HG03066 (cell line): ENCODE results near the gene FANCL.
A peak's percentile ranks its signal among the peaks of the same experiment; 100 is the strongest.
"Not testable (repeated sequence)": the region's sequence is repeated elsewhere in the genome, so short reads cannot be mapped to it uniquely, and the experiment has no call there.

Experiments used
- ATAC-seq: cut with Tn5 transposase; IDR thresholded peaks from one replicate; pipeline ENCODE4 v1.9.1; 2021; ENCODE audit warnings: low read depth; ENCODE audit not compliant: unreplicated experiment

The FANCL gene

DNA sequence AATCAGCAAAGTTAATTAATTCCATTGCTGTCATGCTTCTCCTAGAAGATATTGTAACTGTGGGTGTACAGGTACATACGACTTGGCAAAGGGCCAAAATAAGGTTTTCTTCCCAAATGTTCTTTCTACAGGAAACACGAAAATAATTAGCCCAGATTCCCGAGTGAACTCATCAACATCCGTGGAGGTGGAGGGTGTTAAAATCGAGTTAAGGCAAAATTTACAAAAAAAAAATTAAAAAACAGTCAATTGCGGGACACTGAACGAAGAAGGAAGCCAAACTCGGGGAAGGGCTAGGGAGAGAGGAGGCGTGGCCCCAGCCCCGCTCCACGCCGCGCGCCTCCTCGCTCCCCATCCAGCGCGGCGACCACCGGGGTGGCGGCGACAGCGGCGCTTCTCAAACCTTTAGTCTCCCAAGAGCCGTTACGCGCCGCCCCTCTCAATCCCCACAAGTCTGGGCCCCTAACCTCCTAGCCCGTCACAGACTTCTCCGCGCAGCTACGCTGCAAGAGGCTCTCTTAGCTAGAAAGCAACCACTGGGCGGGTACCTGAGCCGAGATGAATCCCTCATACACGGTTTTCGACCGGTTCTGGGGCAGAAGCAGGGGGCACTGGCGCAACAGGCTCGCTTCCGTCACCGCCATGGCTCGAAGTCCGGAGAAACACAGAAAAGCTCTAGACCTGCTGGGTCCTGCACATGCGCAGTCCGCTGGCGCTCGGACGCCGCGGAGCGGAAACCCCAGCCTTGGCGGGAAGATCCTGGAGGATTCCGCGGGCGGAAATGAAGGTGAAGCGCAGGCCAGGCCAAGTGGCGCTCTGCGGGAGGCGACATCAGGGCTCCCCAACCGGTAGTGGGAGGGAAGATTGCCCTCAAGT, at the start of gene FANCL:
FANCL (minus strand) TSS at position 656 of the 876 bp plus-strand sequence; CDS start at position 644, 12 bp downstream.
- peak; percentile 80 for ATAC-seq

DNA sequence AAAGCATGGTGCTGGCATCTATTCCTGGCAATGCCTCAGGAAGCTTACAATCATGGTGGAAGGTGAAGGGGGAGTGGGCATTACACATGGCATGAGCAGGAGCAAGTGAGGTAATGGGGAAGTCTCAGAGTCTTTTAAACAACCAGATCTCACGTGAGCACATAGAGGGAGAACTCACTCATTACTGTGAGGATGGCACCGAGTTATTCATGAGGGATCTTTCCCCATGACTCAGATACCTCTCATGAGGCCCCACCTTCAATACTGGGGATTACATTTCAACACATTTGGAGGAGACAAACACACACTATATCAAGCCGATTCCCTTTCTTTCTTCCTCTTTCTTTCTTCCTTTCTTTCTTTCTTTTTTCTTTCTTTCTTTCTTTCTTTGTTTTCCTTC, 47.9 kb upstream of the FANCL start:
- ATAC-seq, result no peak

DNA sequence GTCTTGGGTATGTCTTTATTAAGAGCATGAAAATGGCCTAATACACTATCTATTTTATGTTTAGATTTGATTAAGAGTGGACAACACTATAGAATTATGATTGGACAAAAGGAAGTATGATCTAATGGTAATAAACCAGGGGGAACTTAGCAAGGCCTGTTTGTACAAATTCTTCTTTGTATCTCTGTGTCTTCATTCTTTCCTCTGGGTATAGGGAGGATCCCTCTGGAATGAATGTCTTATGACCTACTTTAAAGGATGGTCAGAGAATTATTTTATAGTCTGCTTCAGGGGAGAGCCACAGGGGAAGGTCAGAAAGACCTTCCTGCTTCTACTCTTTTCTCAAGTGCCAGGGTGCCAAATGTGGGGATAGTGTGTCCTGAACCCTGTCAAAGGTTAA, 42.8 kb upstream of the FANCL start:
- no peak for ATAC-seq

DNA sequence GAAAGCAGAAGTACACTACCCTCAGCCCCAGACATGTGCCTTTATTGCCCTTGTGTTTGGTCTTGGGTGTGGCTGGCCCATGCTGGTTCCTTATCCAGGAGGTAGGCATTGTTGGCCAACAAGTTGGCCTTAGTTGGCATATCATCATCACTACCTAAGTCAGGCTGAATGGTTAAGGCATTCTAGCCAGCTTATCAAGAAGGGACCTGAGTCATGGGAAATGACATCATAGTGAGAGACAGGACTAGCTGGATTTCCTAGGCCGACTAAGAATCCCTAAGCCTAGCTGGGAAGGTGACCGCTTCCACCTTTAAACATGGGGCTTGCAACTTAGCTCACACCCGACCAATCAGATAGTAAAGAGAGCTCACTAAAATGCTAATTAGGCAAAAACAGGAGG, 34.0 kb upstream of the FANCL start:
- not testable (repeated sequence) for ATAC-seq

DNA sequence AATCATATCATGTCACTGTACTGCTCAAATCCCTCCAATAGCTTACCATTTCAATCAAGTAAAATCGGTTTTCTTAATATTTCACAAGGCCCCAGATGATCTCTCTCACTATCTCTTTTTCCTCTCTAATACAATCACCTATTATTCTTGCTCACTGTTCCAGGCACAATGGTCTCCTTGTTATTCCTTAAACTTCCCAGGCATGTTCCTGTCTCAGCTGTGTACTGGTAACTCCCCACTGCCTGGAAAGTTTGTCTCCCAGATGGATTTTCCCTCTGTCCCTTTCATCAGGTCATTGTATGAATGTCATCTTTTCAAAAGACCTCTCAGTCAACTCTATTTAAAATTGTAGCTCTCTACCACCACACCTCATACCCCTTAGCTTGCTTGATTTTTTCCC, 30.7 kb upstream of the FANCL start:
- ATAC-seq, result no peak

DNA sequence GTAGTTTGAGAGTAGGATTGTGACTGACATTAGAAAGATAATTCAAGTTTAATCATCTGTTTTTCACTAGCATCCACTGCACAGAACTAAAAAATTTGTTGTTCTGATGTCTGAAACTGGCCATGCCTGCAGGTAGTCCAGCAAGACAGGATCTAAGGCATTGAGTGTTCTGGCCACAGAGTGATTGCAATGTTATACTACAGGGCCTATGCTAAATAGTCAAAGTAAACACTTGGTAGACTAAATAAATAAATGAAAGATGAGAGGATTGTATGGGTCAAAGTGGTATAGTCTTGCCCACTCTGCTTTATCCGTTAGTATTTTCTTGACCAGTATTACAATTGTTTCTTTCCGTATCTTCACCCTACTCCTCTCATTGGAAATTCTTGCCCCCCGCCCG, 27.6 kb upstream of the FANCL start:
- no peak for ATAC-seq

DNA sequence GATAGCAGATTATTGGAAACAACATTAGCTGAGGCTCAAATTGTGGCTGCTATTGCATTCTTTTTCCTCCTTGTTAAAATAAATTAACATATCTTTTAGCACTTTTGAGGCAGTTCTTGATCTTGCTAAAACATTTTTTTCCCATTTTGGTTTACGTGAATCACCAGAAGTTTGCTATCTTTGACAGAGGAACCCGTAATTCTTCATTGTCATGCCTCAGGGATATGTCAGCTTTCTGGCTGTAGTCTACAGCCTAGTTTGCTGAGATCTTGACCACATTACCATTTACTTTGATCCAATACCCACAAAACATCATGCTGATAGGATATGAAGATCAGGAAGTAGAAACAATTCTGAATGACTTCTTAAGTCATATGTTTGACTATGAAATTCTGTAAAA, 25.1 kb upstream of the FANCL start:
- ATAC-seq, result no peak

DNA sequence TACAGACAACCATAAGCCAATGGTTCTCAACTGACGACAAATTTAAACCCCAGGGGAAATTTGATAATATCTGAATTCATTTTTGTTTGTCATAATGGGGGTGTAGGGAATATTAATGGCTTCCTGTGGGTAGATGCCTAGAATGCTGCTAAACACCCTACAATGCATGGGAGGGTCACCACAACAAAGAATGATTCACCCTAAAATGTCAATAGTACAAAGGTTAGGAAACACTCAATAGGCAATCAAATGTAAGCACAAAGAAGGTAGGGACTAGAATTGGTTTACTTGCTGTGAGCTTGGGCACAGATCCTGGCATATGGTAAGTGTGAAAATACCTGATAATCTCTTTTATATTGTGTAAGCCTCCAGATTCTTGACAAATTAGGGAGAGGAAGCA, 20.1 kb upstream of the FANCL start:
- no peak for ATAC-seq

DNA sequence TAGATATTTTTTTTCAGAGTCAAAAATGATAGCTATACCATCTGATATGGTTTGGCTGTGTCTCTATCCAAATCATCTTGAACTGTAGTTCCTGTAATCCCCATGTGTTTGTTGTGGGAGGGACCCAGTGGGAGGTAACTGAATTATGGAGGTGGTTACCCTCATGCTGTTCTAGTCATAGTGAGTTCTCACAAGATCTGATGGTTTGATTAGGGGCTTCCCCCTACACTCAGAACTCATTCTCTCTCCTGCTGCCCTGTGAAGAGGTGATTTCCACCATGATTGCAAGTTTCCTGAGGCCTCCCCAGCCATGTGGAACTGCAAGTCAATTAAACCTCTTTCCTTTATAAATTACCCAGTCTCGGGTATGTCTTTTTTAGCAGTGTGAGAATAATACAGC, 17.3 kb upstream of the FANCL start:
- not testable (repeated sequence) for ATAC-seq

DNA sequence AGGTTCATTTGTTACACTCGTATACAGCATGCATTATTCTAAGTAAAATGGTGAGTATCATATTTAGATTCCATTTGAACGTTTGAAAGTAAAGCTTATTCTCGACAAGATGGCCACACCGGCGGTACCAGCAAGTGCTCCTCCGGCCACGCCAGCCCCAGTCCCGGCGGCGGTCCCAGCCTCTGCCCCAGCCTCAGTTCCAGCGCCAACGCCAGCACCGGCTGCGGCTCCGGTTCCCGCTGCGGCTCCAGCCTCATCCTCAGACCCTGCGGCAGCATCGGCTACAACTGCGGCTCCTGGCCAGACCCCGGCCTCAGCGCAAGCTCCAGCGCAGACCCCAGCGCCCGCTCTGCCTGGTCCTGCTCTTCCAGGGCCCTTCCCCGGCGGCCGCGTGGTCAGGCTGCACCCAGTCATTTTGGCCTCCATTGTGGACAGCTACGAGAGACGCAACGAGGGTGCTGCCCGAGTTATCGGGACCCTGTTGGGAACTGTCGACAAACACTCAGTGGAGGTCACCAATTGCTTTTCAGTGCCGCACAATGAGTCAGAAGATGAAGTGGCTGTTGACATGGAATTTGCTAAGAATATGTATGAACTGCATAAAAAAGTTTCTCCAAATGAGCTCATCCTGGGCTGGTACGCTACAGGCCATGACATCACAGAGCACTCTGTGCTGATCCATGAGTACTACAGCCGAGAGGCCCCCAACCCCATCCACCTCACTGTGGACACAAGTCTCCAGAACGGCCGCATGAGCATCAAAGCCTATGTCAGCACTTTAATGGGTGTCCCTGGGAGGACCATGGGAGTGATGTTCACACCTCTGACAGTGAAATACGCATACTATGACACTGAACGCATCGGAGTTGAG, 10.4 kb upstream of the FANCL start:
- ATAC-seq, result not testable (repeated sequence)

DNA sequence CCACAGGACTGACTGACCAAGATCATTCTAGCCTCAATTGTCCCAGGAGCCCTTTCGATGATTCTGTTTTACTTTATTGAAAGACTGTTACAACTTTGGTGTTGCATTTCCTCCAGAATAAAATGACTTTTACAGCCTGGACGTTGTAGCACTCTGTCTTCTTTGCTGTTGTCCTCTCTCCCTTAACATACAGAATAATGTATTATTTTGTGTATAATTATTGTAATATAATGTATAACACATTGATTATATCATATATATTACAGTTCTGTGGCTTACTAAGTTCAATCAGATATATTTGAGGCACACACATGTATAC, 380 bp upstream of the FANCL start:
- no peak for ATAC-seq

DNA sequence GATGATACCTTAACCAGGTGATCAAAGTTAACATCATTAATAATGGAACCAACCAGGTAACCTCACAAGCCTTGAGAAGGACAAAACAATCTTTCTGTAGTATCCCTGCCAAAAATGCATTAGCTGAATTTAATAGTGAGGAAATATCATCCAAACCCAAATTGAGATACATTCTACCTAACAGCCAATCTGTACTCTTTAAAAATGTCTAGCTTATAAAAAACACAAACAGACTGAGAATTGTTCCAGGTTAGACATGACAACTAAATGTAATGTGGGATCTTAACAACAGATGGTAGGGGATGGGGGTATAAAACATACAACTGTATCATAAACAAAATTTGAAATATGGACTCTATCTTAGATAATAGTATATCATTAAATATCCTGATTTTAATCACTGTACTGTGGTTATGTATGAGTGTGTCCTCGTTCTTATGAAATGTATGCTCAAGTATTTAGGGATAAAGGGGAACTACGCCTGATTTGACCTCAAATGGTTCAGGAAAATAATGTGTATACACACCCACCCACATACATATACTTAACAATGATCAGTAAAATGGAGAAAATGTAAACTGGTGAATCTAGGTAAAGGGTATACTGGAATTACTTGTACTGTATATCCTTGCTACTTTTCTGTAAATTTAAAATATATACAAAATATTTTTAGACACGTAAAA, 1.7 kb downstream of the FANCL start:
- no peak for ATAC-seq

DNA sequence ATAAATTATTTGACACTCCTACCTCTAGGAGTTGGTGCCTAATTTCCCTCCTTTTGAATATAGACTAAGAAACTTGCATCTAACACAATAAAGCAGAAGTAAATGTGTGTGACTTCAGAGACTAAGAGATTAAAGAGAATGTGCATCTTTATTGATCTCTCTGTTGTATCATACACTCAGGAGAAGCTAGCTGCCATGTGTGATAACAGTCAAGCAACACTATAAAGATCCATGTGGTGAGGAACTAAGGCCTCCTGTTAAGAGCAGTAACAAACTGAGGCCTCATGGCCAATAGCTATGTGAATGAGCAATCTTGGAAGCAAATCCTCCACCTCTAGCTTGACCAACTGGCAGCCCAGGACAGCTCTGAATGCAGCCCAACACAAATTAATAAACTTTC, 3.4 kb downstream of the FANCL start:
- ATAC-seq, result no peak

DNA sequence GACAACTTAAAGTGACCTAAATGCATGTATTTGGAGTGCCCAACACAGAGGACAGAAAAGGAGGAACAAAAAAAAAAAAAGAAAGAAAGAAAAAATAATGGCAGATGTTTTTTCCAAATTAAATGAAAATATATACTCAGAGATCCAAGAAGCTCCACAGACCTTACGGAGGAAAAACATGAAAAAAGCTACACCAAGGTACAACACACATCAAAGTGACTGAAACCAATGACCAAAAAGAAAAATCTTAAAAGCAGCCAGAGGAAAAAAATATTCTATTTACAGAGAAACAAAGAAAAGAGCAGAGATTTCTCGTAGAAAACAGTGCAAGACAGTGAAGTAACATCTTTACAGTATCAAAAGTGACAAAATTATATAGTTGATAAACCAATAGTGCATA, 5.1 kb downstream of the FANCL start:
- ATAC-seq, result no peak

DNA sequence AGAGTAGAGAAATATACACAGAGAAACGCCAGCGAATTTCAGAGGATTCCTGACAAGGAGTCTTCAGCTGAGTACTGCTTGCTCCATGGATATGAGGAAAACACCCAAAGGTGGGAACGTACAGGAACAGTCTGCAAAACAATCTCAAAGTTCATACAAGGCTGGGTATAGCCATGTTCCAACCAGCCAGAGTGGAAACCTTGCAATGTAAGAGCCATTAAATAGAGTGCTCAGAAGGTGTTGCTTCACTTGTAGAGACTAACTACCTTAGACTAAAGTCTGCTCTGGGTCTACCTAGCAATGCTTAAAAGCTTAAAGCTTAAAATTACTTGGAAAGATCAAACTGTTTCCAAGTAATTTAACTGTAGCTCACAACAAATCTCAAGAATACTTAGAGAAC, 6.0 kb downstream of the FANCL start:
- no peak for ATAC-seq

DNA sequence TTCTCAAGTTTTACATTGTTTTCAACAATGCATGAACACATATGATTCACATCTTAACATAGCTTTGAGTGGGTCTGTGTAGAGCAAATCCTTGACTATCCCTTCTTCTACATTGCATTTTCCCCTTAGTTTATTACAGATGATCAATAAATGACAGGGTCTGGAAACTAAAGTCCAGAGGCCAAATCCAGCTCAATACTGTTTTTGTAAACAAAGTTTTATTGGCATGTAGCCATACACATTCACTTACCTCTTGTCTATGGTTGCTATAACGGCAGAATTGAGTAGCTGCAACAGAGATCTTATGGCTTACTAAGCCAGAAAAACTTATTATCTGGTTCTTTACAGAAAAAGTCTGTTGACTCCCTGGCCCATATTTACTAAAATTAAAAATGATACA, 12.8 kb downstream of the FANCL start:
- ATAC-seq, result no peak

DNA sequence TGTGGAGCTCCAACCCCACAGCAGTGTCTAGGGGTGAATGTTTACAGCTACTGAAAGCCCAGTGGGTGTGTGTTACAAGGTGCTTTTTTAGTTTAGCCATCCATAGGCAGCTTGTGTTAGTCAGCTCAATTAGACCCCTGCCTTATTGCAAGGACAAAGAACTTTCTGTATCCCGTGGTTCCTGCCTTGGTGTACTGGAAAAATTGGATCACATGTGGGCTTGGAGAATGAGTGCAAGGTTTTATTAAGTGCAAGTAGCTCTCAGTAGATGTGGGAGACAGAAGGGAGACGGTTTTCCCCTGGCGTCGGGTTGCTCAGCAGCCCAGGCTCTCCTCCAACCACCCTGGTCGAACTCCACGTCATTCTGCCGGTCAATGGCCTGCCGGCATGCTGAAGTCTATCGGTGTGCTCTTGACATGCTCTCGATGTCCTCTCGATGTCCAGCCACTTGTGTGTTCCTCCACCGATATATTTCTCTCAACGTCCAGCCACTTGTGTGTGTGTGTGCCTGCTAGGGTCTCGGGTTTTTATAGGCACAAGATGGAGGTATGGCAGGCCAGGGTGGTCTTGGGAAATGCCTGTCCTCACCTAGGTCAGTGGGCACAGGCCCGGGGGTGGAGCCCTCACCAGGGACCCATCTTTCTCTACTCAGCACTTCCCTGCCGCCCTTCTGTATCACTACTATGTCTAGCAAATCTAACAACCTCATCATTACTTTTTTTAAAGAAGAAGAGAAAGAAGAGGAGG, 13.8 kb downstream of the FANCL start:
- no peak for ATAC-seq

DNA sequence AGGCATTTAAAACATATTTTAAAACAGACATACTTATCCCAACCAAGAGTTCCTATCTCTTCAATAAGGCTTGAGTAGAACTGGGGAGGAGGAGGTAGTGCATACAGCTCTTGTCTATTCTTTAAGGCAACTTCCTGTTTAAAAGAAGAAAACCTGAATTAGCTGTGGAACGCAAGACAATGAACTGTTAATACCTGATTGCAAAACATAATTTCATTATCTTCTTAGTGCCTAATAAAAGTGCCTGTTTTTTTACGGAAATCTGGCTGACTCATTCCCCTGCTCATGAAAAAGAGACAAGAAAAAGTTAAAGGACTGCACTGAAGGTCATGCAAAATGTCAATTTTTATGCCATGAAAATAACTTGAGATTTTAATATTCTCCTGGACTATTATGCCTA, 19.2 kb downstream of the FANCL start:
- ATAC-seq, result no peak

DNA sequence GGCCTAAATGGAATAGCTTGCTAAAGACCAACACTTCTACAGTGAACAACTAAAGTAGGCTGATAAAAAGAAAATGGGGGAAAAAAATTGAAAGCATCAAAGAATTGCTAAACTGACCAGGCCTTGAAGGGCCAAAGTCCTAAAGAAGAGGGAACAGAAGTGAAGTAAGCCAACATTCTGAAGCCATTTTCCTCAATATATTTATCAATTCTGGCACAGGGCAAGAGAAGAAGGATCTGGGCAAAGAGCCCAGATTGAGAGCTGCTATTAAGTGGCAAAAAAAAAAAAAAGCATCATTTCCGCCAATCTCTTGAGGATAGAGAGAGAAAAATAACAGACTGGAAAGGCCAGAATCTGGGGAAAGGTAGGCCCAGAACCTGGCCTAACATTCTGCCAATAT, 25.7 kb downstream of the FANCL start:
- ATAC-seq, result no peak

DNA sequence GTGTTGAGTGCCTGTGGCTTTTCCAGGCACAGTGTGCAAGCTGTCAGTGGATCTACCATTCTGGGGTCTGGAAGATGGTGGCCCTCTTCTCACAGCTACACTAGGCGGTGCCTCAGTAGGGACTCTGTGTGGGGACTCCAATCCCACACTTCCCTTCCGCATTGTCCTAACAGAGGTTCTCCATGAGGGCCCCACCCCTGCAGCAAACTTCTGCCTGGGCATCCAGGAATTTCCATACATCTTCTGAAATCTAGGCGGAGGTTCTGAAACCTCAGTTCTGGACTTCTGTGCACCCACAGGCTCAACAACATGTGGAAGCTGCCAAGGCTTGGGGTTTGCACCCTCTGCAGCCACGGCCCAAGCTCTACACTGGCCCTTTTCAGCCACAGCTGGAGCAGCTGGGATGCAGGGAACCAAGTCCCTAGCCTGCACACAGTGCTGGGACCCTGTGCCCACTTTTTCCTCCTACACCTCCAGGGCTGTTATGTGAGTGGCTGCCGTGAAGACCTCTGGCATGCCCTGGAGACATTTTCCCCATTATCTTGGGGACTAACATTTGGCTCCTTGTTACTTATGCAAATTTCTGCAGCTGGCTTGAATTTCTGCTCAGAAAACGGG, 30.1 kb downstream of the FANCL start:
- not testable (repeated sequence) for ATAC-seq
